H9 (cell line): ENCODE measurements around the gene KLF11. TPM values are rescaled to one million over a fixed set of nuclear protein-coding genes. Genes with fewer than 3 reads are reported as not detected.

Source experiments
- DNase-seq: peaks from one replicate; pipeline ENCODE4 v3.0.0-alpha.2; 2017
- H2AFZ ChIP-seq: one replicate; pipeline ENCODE4 v1.6.1; 2013; ENCODE audit warnings: mild to moderate bottlenecking, low read length, control low read depth, moderate library complexity
- H2AK5ac ChIP-seq: 2 replicates; pipeline ENCODE4 v1.6.1; 2013; ENCODE audit warnings: low read length, control low read depth, mixed read lengths; ENCODE audit not compliant: insufficient read length
- H2BK120ac ChIP-seq: one replicate; pipeline ENCODE4 v1.6.1; 2013; ENCODE audit warnings: low read depth, mild to moderate bottlenecking, low read length, control low read depth, inconsistent platforms; ENCODE audit not compliant: poor library complexity, severe bottlenecking
- H2BK12ac ChIP-seq: 2 replicates; pipeline ENCODE4 v1.6.1; 2013; ENCODE audit warnings: low read length, control low read depth, mixed read lengths, low read depth; ENCODE audit not compliant: insufficient read length
- H2BK15ac ChIP-seq: 2 replicates; pipeline ENCODE4 v1.6.1; 2013; ENCODE audit warnings: low read depth, low read length, control low read depth
- H2BK20ac ChIP-seq: one replicate; pipeline ENCODE4 v1.6.1; 2013; ENCODE audit warnings: low read depth, mild to moderate bottlenecking, low read length, control low read depth, inconsistent platforms; ENCODE audit not compliant: poor library complexity, severe bottlenecking
- H2BK5ac ChIP-seq: 2 replicates; pipeline ENCODE4 v1.6.1; 2013; ENCODE audit warnings: low read length, control low read depth, mixed read lengths; ENCODE audit not compliant: insufficient read length
- H3K14ac ChIP-seq: 2 replicates; pipeline ENCODE4 v1.6.1; 2013; ENCODE audit warnings: low read length, control low read depth; ENCODE audit not compliant: insufficient read depth
- H3K18ac ChIP-seq: 2 replicates; pipeline ENCODE4 v1.6.1; 2013; ENCODE audit warnings: low read depth, mild to moderate bottlenecking, mixed read lengths, low read length, control low read depth; ENCODE audit not compliant: insufficient read length
- H3K23ac ChIP-seq: 2 replicates; pipeline ENCODE4 v1.6.1; 2013; ENCODE audit warnings: low read length, control low read depth, mixed read lengths, low read depth; ENCODE audit not compliant: insufficient read length
- H3K23me2 ChIP-seq: 2 replicates; pipeline ENCODE4 v1.6.1; 2013; ENCODE audit warnings: low read depth, mild to moderate bottlenecking, mixed read lengths, low read length, control low read depth; ENCODE audit not compliant: insufficient read length, poor library complexity, severe bottlenecking
- H3K27ac ChIP-seq: 2 replicates; pipeline ENCODE4 v1.5.1; 2013; ENCODE audit warnings: low read length, control low read depth, mixed read lengths, low read depth; ENCODE audit not compliant: insufficient read length
- H3K27me3 ChIP-seq: 2 replicates; pipeline ENCODE4 v1.6.1; 2013; ENCODE audit warnings: low read length, control low read depth, inconsistent platforms; ENCODE audit not compliant: insufficient read depth
- H3K4ac ChIP-seq: 2 replicates; pipeline ENCODE4 v1.6.1; 2013; ENCODE audit warnings: low read depth, mild to moderate bottlenecking, control low read depth, inconsistent platforms, low read length, moderate library complexity
- H3K4me1 ChIP-seq: 2 replicates; pipeline ENCODE4 v1.6.1; 2013; ENCODE audit warnings: low read length, control low read depth, inconsistent platforms; ENCODE audit not compliant: insufficient read depth
- H3K4me2 ChIP-seq: 2 replicates; pipeline ENCODE4 v1.6.1; 2013; ENCODE audit warnings: low read length, control low read depth, mixed read lengths; ENCODE audit not compliant: insufficient read length, insufficient read depth
- H3K56ac ChIP-seq: 2 replicates; pipeline ENCODE4 v1.6.1; 2013; ENCODE audit warnings: low read depth, mild to moderate bottlenecking, mixed read lengths, low read length, control low read depth; ENCODE audit not compliant: insufficient read length
- H3K79me1 ChIP-seq: 2 replicates; pipeline ENCODE4 v1.6.1; 2013; ENCODE audit warnings: low read depth, mild to moderate bottlenecking, moderate library complexity, low read length, control low read depth, inconsistent platforms; ENCODE audit not compliant: insufficient read depth, poor library complexity, severe bottlenecking
- H3K79me2 ChIP-seq: 2 replicates; pipeline ENCODE4 v1.6.1; 2013; ENCODE audit warnings: low read length, control low read depth, inconsistent platforms; ENCODE audit not compliant: insufficient read depth
- H3K9ac ChIP-seq: 2 replicates; pipeline ENCODE4 v1.6.1; 2013; ENCODE audit warnings: low read length, control low read depth, mixed read lengths; ENCODE audit not compliant: insufficient read length; ENCODE audit errors: extremely low read depth
- H3K9me3 ChIP-seq: one replicate; pipeline ENCODE4 v1.6.1; 2013; ENCODE audit warnings: low read depth, low read length, inconsistent platforms; ENCODE audit not compliant: control insufficient read depth
- H3T11ph ChIP-seq: one replicate; pipeline ENCODE4 v1.6.1; 2013; ENCODE audit warnings: mild to moderate bottlenecking, low read length, control low read depth, inconsistent platforms
- H4K20me1 ChIP-seq: one replicate; pipeline ENCODE4 v1.6.1; 2013; ENCODE audit not compliant: control insufficient read depth, insufficient read length, insufficient read depth
- H4K5ac ChIP-seq: 2 replicates; pipeline ENCODE4 v1.6.1; 2013; ENCODE audit warnings: low read depth, mild to moderate bottlenecking, mixed read lengths, low read length, control low read depth; ENCODE audit not compliant: insufficient read length
- H4K8ac ChIP-seq: replicated peaks from 2 replicates; pipeline ENCODE4 v1.6.1; 2013; ENCODE audit warnings: low read length, control low read depth, mixed read lengths, low read depth; ENCODE audit not compliant: insufficient read length
- H4K91ac ChIP-seq: 2 replicates; pipeline ENCODE4 v1.6.1; 2013; ENCODE audit warnings: low read depth, mild to moderate bottlenecking, moderate library complexity, mixed read lengths, low read length, control low read depth; ENCODE audit not compliant: insufficient read length
- H3K27ac Mint-ChIP-seq, 3 experiments: 2 replicates in 2 of 3; 3 replicates in 1 of 3; pipeline ENCODE4 v1.8.0; 2020 to 2021; ENCODE audit warnings: mixed read lengths in 3 of 3, mild to moderate bottlenecking in 1 of 3, moderate library complexity in 1 of 3
- H3K27me3 Mint-ChIP-seq: 2 replicates; pipeline ENCODE4 v1.8.0; 2021; ENCODE audit warnings: low read depth, mild to moderate bottlenecking, moderate library complexity, mixed read lengths
- H3K36me3 Mint-ChIP-seq, 3 experiments: 2 replicates in 2 of 3; 3 replicates in 1 of 3; pipeline ENCODE4 v1.8.0; 2020 to 2021; ENCODE audit warnings: low read depth in 3 of 3, mixed read lengths in 3 of 3; ENCODE audit not compliant: insufficient read depth in 1 of 3
- H3K4me1 Mint-ChIP-seq, 2 experiments: 2 replicates each; pipeline ENCODE4 v1.8.0; 2020; ENCODE audit warnings: mixed read lengths in 2 of 2
- H3K4me3 Mint-ChIP-seq, 2 experiments: 2 replicates in 1 of 2; 3 replicates in 1 of 2; pipeline ENCODE4 v1.8.0; 2020 to 2021; ENCODE audit warnings: mild to moderate bottlenecking in 2 of 2, mixed read lengths in 2 of 2, moderate library complexity in 1 of 2
- H3K9me3 Mint-ChIP-seq, 2 experiments: 2 replicates in 1 of 2; 3 replicates in 1 of 2; pipeline ENCODE4 v1.8.0; 2020; ENCODE audit warnings: mild to moderate bottlenecking in 2 of 2, mixed read lengths in 2 of 2, moderate library complexity in 1 of 2
- CTCF ChIP-seq: fragments of 200-600 bp; sonication (generic); conservative IDR thresholded peaks from 3 replicates; pipeline ENCODE4 v1.8.0; 2021; ENCODE audit warnings: antibody characterized with exemption, mild to moderate bottlenecking
- whole genome bisulfite sequencing: extraction: QIAGEN DNeasy Blood & Tissue Kit; methylation state at CpG from one replicate; pipeline ENCODE4 v1.1.7; 2013; ENCODE audit warnings: missing lambda C conversion rate, low lambda C conversion rate, mixed read lengths; ENCODE audit not compliant: insufficient read length; ENCODE audit errors: extremely low coverage; 5-methylcytosine and 5-hydroxymethylcytosine counted together
- total RNA-seq: library from RNA; stranded (reverse); gene quantifications from 2 replicates; pipeline ENCODE4 v1.2.1, GENCODE V29; 2021

Gene KLF11
- total RNA-seq, 1 experiment from 2014 or later = 15.5 TPM

- Histone ChIP-seq H4K20me1 (no peaks in the 10 kb centered on the region), H3K27me3 (no peaks in the 10 kb centered on the region), H3K79me1 (no peaks in the 10 kb centered on the region), H3K23me2 (peaks cover 4% of the 10 kb centered on the region), H2AFZ (no peak overlapping the region), H3K9me3 (no peaks in the 10 kb centered on the region), H3K27ac (no peak overlapping the region), H4K91ac (no peak overlapping the region), H3K23ac (no peak overlapping the region), H3K56ac (no peak overlapping the region), H2BK12ac (no peak overlapping the region), H2BK15ac (no peak overlapping the region), H3T11ph (no peak overlapping the region), H4K5ac (no peak overlapping the region), H2BK20ac (no peak overlapping the region), H2BK120ac (no peak overlapping the region), H3K4me1 (no peaks in the 10 kb centered on the region), H2AK5ac (no peak overlapping the region), H3K14ac (no peak overlapping the region), H4K8ac (no peak overlapping the region), H3K9ac (no peak overlapping the region), H3K79me2 (no peaks in the 10 kb centered on the region), H2BK5ac (no peak overlapping the region), H3K18ac (no peak overlapping the region), H3K4me2 (no peak overlapping the region), H3K4ac (no peak overlapping the region)
- Mint-ChIP-seq H3K4me1 (no peaks in the 10 kb centered on the region), H3K27me3 (peaks cover 15% of the 10 kb centered on the region), H3K4me3 (no peak overlapping the region), H3K36me3 (no peaks in the 10 kb centered on the region; a peak in 1 of 7 replicates), H3K9me3 (no peaks in the 10 kb centered on the region), H3K27ac (no peak overlapping the region; a peak in 1 of 7 replicates)
- no CpG with 5 or more reads among the region's 27 CpGs for WGBS
- TF ChIP-seq CTCF = peak; percentile 20; the same call in 1 of the 3 replicates
- no peak for DNase-seq
Measured at GRCh38 chr2:10019602-10020400, 23.5 kb upstream of the KLF11 start.
